ENCODE results near the gene IGFL3.
A peak's percentile ranks its signal among the peaks of the same experiment; 100 is the strongest.
"Not testable (repeated sequence)": the region's sequence is repeated elsewhere in the genome, so short reads cannot be mapped to it uniquely, and the experiment has no call there.

The IGFL3 gene

GRCh38 chr19:46125447-46125846 lies 959 bp upstream of the IGFL3 start:
- no peak for DNase-seq (ENCODE audit: low read depth, low spot score)

GRCh38 chr19:46118136-46118535 lies 6.4 kb downstream of the IGFL3 start:
- no peak for DNase-seq (ENCODE audit: low read depth, low spot score)

GRCh38 chr19:46116121-46116520 lies 8.4 kb downstream of the IGFL3 start:
- no peak for DNase-seq (ENCODE audit: low read depth, low spot score)

- DNase-seq (ENCODE audit: low read depth, low spot score), result no peak
These were observed 8.9 kb downstream of the IGFL3 start for GRCh38 chr19:46115396-46116106.

- DNase-seq (ENCODE audit: low read depth, low spot score), result no peak
These were observed 10.8 kb downstream of the IGFL3 start for GRCh38 chr19:46113726-46114125.

- no peak for DNase-seq (ENCODE audit: low read depth, low spot score)
These were observed 12.0 kb downstream of the IGFL3 start for GRCh38 chr19:46112527-46112926.

- DNase-seq (ENCODE audit: low read depth, low spot score), result no peak
These were observed 13.1 kb downstream of the IGFL3 start for GRCh38 chr19:46111376-46111775.

- DNase-seq (ENCODE audit: low read depth, low spot score), result no peak
These were observed 14.6 kb downstream of the IGFL3 start for GRCh38 chr19:46109876-46110275.

- DNase-seq (ENCODE audit: low read depth, low spot score), result no peak
These were observed 17.1 kb downstream of the IGFL3 start for GRCh38 chr19:46107371-46107770.

GRCh38 chr19:46102333-46102732 lies 22.2 kb downstream of the IGFL3 start:
- not testable (repeated sequence) for DNase-seq (ENCODE audit: low read depth, low spot score)

- no peak for DNase-seq (ENCODE audit: low read depth, low spot score)
These were observed 23.2 kb downstream of the IGFL3 start for GRCh38 chr19:46101293-46101692.

- no peak for DNase-seq (ENCODE audit: low read depth, low spot score)
These were observed 24.1 kb downstream of the IGFL3 start for GRCh38 chr19:46100344-46100743.

GRCh38 chr19:46090444-46090843 lies 34.0 kb downstream of the IGFL3 start:
- DNase-seq (ENCODE audit: low read depth, low spot score), result no peak

GRCh38 chr19:46089432-46089831 lies 35.1 kb downstream of the IGFL3 start:
- DNase-seq (ENCODE audit: low read depth, low spot score), result no peak

GRCh38 chr19:46088101-46088500 lies 36.4 kb downstream of the IGFL3 start:
- no peak for DNase-seq (ENCODE audit: low read depth, low spot score)

- DNase-seq (ENCODE audit: low read depth, low spot score), result no peak
These were observed 38.6 kb downstream of the IGFL3 start for GRCh38 chr19:46085888-46086287.

GRCh38 chr19:46082728-46083050 lies 41.8 kb downstream of the IGFL3 start:
- no peak for DNase-seq (ENCODE audit: low read depth, low spot score)

- DNase-seq (ENCODE audit: low read depth, low spot score), result no peak
These were observed 42.4 kb downstream of the IGFL3 start for GRCh38 chr19:46081928-46082727.

- DNase-seq (ENCODE audit: low read depth, low spot score), result peak; percentile 89
These were observed 43.9 kb downstream of the IGFL3 start for GRCh38 chr19:46080561-46080960.

GRCh38 chr19:46079576-46079975 lies 44.9 kb downstream of the IGFL3 start:
- no peak for DNase-seq (ENCODE audit: low read depth, low spot score)

- not testable (repeated sequence) for DNase-seq (ENCODE audit: low read depth, low spot score)
These were observed 45.7 kb downstream of the IGFL3 start for GRCh38 chr19:46078573-46079332.

- DNase-seq (ENCODE audit: low read depth, low spot score), result no peak
These were observed 46.7 kb downstream of the IGFL3 start for GRCh38 chr19:46077815-46078167.

Data from smooth muscle cell of the brain vasculature (primary cell).